Chondrocyte (in vitro differentiated cells): ENCODE results near the gene RSPH4A. TPM values are rescaled to one million over a fixed set of nuclear protein-coding genes. Genes with fewer than 3 reads are reported as not detected.
A peak's percentile ranks its signal among the peaks of the same experiment; 100 is the strongest.

ENCODE experiments used
- DNase-seq: peaks from one replicate; pipeline ENCODE4 v3.0.0; 2021; ENCODE audit warnings: mixed read lengths, low spot score
- H3K27ac Mint-ChIP-seq: one replicate; pipeline ENCODE4 v1.8.0; 2021; ENCODE audit warnings: mild to moderate bottlenecking, moderate library complexity, mixed read lengths; ENCODE audit not compliant: unreplicated experiment
- H3K27me3 Mint-ChIP-seq: 2 replicates; pipeline ENCODE4 v1.8.0; 2021; ENCODE audit warnings: low read depth, mixed read lengths
- H3K36me3 Mint-ChIP-seq: 2 replicates; pipeline ENCODE4 v1.8.0; 2021; ENCODE audit warnings: low read depth, mixed read lengths
- H3K4me1 Mint-ChIP-seq: 2 replicates; pipeline ENCODE4 v1.8.0; 2021; ENCODE audit warnings: low read depth, mild to moderate bottlenecking, mixed read lengths
- H3K4me3 Mint-ChIP-seq: one replicate; pipeline ENCODE4 v1.8.0; 2021; ENCODE audit warnings: mild to moderate bottlenecking, moderate library complexity, mixed read lengths; ENCODE audit not compliant: unreplicated experiment
- H3K9me3 Mint-ChIP-seq: 2 replicates; pipeline ENCODE4 v1.8.0; 2021; ENCODE audit warnings: low read depth, mixed read lengths
- CTCF ChIP-seq: fragments of 200-600 bp; sonication (generic); IDR thresholded peaks from 2 replicates; pipeline ENCODE4 v1.5.0; 2021; ENCODE audit warnings: antibody characterized with exemption, mild to moderate bottlenecking, moderate library complexity
- total RNA-seq: library from RNA; stranded (reverse); gene quantifications from 3 replicates; pipeline ENCODE4 v1.2.1, GENCODE V29; 2021

RSPH4A gene
- total RNA-seq, 1 donor from 2014 or later = not detected

DNA sequence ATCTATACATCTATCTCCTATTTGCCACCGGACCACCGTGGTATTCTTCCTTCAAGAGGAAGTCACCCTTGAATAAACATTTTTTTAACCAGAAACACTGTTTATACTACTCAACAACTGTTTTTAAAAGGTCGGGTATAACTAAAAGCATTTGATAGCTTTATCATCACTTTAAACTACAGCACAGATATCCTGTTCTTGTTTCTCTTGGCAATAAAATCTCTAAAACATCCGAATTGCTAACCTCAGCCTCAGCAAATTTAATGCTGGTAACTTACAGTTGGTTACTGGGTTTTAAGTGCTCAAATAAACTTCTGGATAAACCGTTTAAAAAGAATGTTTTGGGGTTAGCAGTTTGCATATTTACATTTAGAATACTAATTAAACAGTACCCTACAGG is 31.9 kb downstream of the RSPH4A start:
- Mint-ChIP-seq H3K36me3 (peaks cover 14% of the 10 kb centered on the region), H3K4me1 (peaks cover 21% of the 10 kb centered on the region), H3K4me3 (no peak overlapping the region), H3K27me3 (no peaks in the 10 kb centered on the region), H3K9me3 (no peaks in the 10 kb centered on the region), H3K27ac (peak overlapping the region; percentile 15)
- TF ChIP-seq CTCF = no peak
- DNase-seq = no peak

DNA sequence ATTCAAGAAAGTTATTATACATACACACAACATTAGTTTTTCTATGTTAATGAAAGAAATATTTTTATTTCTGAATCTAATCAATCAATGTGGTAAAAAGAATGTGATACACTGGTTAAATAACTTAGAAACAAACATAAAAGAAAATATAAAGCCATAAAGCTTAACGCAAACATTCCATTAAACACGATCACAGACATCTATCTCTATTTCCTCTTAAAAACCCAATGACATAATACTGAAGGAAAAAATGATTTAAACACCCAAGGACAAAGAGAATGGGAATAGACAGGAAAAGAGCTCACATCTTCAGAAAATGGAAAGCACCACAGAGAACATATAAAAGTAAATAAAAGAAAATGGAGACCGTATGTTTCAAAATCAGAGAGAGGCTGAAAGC is 32.9 kb downstream of the RSPH4A start:
- Mint-ChIP-seq H3K27me3 (no peaks in the 10 kb centered on the region), H3K4me3 (no peak overlapping the region), H3K9me3 (no peaks in the 10 kb centered on the region), H3K4me1 (peaks cover 21% of the 10 kb centered on the region), H3K27ac (no peak overlapping the region), H3K36me3 (peaks cover 11% of the 10 kb centered on the region)
- no peak for TF ChIP-seq CTCF
- no peak for DNase-seq

DNA sequence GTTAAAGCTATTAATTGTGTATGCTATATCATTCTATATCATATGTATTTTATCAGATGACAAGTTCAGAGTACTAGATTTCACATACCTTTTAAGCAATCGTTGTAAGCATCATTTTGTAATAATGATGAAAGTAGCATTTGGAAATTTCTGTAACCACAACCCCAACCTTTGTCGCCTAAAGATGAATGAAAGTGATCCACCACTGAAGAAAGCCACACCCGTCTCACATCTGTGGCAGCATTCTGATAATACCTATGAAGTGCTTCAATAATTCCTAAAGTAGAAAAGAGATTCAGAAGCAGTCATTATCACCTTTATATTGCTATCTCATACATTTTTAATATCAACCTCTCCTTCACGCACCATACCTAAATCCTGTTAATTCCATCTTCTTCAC is 35.6 kb downstream of the RSPH4A start:
- TF ChIP-seq CTCF = no peak
- Mint-ChIP-seq H3K36me3 (peaks cover 13% of the 10 kb centered on the region), H3K27ac (no peak overlapping the region), H3K27me3 (no peaks in the 10 kb centered on the region), H3K9me3 (no peaks in the 10 kb centered on the region), H3K4me1 (peaks cover 21% of the 10 kb centered on the region), H3K4me3 (no peak overlapping the region)
- DNase-seq = no peak

GRCh38 chr6:116661594-116661993 is 45.3 kb downstream of the RSPH4A start:
- Mint-ChIP-seq H3K9me3 (no peaks in the 10 kb centered on the region), H3K27ac (no peak overlapping the region), H3K4me3 (no peak overlapping the region)

GRCh38 chr6:116662202-116662601 is 45.9 kb downstream of the RSPH4A start:
- no peaks in the 10 kb centered on the region for H3K9me3 Mint-ChIP-seq
- H3K36me3 Mint-ChIP-seq = peaks cover 1% of the 10 kb centered on the region
- TF ChIP-seq CTCF = no peak
- H3K27me3 Mint-ChIP-seq = no peaks in the 10 kb centered on the region
- no peak for DNase-seq
- peaks cover 39% of the 10 kb centered on the region for H3K4me1 Mint-ChIP-seq
- H3K27ac Mint-ChIP-seq = peak overlapping the region; percentile 25
- no peak overlapping the region for H3K4me3 Mint-ChIP-seq

More at GRCh38 chr6:116661594-116661993, 45.3 kb downstream of the RSPH4A start:
- TF ChIP-seq CTCF = no peak
- Mint-ChIP-seq H3K36me3 (peaks cover 2% of the 10 kb centered on the region), H3K27me3 (no peaks in the 10 kb centered on the region), H3K4me1 (peaks cover 34% of the 10 kb centered on the region)
- DNase-seq = no peak
